Measurements from ENCODE around the gene PILRA. TPM values are rescaled to one million over a fixed set of nuclear protein-coding genes. Genes with fewer than 3 reads are reported as not detected.

The PILRA gene
- total and polyA plus RNA-seq, 2 of the 13 experiments (the other 11 are each of a cell fraction or from before 2014, with no cell fraction given), result 0.13 to 1.3 TPM

DNA sequence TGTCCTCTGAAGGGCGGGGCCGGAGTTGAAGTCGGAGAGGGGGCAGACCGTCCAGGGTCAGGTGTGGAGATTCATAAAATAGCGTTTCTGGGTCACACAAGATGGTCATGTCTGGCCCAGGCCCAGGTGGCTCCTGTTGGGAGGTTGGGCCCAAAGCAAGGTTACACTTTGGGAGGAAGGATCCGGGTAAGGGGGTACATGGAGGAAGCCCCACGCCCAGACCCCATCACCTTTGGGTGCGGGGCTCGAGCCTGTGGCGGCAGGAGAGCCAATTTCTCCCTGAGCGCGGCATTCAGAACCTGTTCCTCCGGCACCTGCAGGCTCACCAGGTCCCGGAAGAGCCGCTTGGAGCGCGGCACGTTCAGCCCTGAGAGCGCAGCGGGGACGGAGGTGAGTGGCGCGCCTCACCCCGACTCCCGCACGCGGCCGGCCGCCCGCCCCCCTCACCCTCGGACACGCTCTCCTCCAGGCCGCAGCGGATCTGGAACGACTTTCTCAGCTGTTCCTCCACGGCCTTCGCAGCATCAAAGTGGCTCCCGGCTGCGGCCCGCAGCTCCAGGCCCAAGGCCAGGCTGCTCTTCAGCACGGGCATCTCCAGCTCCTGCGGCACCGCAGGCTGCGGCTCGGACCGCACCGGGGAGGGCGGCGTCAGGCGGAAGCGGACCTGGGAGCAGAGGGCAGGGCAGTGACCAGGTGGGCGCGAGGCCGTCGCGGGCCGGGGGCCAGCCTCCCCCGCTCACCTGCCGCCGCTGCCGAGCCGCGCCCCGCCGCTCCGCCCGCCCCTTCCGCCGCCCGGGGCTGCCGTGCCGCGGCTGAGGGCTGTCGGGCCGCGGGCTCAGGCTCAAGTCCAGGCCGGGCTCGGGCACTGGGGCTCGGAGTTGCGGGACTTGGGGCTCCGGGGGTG, 62.4 kb downstream of the PILRA start (continued):
- TF ChIP-seq THYN1 (CRISPR knock-in tag; IDR thresholded peaks at IDR 0.05; ENCODE audit: borderline replicate concordance, low read depth) (0 out of 2 replicates have a peak, but pooled peaks have one; percentile 22), NCOA5 (CRISPR knock-in tag; IDR thresholded peaks at IDR 0.05) (no peak), PCBP1 (IDR thresholded peaks at IDR 0.05; ENCODE audit: borderline replicate concordance, low read depth, low read length) (no peak), ZNF569 (CRISPR knock-in tag; IDR thresholded peaks at IDR 0.05; ENCODE audit: borderline replicate concordance) (no peak), CCDC6 (CRISPR knock-in tag; IDR thresholded peaks at IDR 0.05) (peak; percentile 78; the same call in 1 of the 2 replicates), ZNF101 (CRISPR knock-in tag; IDR thresholded peaks at IDR 0.05; ENCODE audit: borderline replicate concordance, low read depth) (no peak), TSC22D2 (CRISPR knock-in tag; IDR thresholded peaks at IDR 0.05; ENCODE audit: borderline replicate concordance) (peak; percentile 17; the same call in 1 of the 2 replicates), ZNF550 (CRISPR knock-in tag; IDR thresholded peaks at IDR 0.05; ENCODE audit: borderline replicate concordance) (peak; percentile 67; the same call in 1 of the 2 replicates), SP2 (CRISPR knock-in tag; IDR thresholded peaks at IDR 0.05) (no peak), ZNF878 (CRISPR knock-in tag; IDR thresholded peaks at IDR 0.05) (no peak)
- TF ChIP-seq, protein P1, sequence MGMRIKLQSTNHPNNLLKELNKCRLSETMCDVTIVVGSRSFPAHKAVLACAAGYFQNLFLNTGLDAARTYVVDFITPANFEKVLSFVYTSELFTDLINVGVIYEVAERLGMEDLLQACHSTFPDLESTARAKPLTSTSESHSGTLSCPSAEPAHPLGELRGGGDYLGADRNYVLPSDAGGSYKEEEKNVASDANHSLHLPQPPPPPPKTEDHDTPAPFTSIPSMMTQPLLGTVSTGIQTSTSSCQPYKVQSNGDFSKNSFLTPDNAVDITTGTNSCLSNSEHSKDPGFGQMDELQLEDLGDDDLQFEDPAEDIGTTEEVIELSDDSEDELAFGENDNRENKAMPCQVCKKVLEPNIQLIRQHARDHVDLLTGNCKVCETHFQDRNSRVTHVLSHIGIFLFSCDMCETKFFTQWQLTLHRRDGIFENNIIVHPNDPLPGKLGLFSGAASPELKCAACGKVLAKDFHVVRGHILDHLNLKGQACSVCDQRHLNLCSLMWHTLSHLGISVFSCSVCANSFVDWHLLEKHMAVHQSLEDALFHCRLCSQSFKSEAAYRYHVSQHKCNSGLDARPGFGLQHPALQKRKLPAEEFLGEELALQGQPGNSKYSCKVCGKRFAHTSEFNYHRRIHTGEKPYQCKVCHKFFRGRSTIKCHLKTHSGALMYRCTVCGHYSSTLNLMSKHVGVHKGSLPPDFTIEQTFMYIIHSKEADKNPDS (CRISPR knock-in tag; IDR thresholded peaks at IDR 0.05), result no peak
- TF ChIP-seq, protein P2, sequence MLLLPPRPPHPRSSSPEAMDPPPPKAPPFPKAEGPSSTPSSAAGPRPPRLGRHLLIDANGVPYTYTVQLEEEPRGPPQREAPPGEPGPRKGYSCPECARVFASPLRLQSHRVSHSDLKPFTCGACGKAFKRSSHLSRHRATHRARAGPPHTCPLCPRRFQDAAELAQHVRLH (CRISPR knock-in tag; IDR thresholded peaks at IDR 0.05; ENCODE audit: borderline replicate concordance, low read depth), result peak; percentile 42; the same call in 1 of the 2 replicates
- TF ChIP-seq, protein P3, sequence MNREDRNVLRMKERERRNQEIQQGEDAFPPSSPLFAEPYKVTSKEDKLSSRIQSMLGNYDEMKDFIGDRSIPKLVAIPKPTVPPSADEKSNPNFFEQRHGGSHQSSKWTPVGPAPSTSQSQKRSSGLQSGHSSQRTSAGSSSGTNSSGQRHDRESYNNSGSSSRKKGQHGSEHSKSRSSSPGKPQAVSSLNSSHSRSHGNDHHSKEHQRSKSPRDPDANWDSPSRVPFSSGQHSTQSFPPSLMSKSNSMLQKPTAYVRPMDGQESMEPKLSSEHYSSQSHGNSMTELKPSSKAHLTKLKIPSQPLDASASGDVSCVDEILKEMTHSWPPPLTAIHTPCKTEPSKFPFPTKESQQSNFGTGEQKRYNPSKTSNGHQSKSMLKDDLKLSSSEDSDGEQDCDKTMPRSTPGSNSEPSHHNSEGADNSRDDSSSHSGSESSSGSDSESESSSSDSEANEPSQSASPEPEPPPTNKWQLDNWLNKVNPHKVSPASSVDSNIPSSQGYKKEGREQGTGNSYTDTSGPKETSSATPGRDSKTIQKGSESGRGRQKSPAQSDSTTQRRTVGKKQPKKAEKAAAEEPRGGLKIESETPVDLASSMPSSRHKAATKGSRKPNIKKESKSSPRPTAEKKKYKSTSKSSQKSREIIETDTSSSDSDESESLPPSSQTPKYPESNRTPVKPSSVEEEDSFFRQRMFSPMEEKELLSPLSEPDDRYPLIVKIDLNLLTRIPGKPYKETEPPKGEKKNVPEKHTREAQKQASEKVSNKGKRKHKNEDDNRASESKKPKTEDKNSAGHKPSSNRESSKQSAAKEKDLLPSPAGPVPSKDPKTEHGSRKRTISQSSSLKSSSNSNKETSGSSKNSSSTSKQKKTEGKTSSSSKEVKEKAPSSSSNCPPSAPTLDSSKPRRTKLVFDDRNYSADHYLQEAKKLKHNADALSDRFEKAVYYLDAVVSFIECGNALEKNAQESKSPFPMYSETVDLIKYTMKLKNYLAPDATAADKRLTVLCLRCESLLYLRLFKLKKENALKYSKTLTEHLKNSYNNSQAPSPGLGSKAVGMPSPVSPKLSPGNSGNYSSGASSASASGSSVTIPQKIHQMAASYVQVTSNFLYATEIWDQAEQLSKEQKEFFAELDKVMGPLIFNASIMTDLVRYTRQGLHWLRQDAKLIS (CRISPR knock-in tag; IDR thresholded peaks at IDR 0.05), result no peak
- TF ChIP-seq, protein P4, sequence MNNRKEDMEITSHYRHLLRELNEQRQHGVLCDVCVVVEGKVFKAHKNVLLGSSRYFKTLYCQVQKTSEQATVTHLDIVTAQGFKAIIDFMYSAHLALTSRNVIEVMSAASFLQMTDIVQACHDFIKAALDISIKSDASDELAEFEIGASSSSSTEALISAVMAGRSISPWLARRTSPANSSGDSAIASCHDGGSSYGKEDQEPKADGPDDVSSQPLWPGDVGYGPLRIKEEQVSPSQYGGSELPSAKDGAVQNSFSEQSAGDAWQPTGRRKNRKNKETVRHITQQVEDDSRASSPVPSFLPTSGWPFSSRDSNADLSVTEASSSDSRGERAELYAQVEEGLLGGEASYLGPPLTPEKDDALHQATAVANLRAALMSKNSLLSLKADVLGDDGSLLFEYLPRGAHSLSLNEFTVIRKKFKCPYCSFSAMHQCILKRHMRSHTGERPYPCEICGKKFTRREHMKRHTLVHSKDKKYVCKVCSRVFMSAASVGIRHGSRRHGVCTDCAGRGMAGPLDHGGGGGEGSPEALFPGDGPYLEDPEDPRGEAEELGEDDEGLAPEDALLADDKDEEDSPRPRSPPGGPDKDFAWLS (CRISPR knock-in tag; IDR thresholded peaks at IDR 0.05; ENCODE audit: borderline replicate concordance), result no peak
- TF ChIP-seq, protein P5, sequence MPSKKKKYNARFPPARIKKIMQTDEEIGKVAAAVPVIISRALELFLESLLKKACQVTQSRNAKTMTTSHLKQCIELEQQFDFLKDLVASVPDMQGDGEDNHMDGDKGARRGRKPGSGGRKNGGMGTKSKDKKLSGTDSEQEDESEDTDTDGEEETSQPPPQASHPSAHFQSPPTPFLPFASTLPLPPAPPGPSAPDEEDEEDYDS (CRISPR knock-in tag; IDR thresholded peaks at IDR 0.05), result no peak
- TF ChIP-seq, protein P6, sequence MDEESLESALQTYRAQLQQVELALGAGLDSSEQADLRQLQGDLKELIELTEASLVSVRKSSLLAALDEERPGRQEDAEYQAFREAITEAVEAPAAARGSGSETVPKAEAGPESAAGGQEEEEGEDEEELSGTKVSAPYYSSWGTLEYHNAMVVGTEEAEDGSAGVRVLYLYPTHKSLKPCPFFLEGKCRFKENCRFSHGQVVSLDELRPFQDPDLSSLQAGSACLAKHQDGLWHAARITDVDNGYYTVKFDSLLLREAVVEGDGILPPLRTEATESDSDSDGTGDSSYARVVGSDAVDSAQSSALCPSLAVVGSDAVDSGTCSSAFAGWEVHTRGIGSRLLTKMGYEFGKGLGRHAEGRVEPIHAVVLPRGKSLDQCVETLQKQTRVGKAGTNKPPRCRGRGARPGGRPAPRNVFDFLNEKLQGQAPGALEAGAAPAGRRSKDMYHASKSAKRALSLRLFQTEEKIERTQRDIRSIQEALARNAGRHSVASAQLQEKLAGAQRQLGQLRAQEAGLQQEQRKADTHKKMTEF (CRISPR knock-in tag; IDR thresholded peaks at IDR 0.05), result no peak; the same call in 1 of the 2 replicates

Measured in HepG2 (cell line).